Keratinocyte (primary cell): ENCODE data around the gene UCMA.

Experiments
- CTCF ChIP-seq, 3 experiments: IDR thresholded peaks in 1 of 3; conservative IDR thresholded peaks in 1 of 3; optimal IDR thresholded peaks in 1 of 3; 2 replicates in 2 of 3; 3 replicates in 1 of 3; pipeline versions ENCODE3 to v1.5.1; 2011; ENCODE audit warnings: low read length in 3 of 3, mild to moderate bottlenecking in 3 of 3, moderate library complexity in 2 of 3, control low read depth in 1 of 3, inconsistent platforms in 1 of 3; ENCODE audit not compliant: insufficient read depth in 2 of 3; ENCODE audit errors: extremely low read depth in 1 of 3
- EZH2 ChIP-seq: IDR thresholded peaks from one replicate; pipeline ENCODE4 v1.6.1; 2012; ENCODE audit warnings: inconsistent platforms, mild to moderate bottlenecking, low read length, moderate library complexity

- TF ChIP-seq CTCF (optimal IDR thresholded peaks at IDR 0.05 in 1 of 3, IDR thresholded peaks at IDR 0.05 in 1 of 3, conservative IDR thresholded peaks at IDR 0.05 in 1 of 3; ENCODE audit: extremely low read depth in 1 of 3, insufficient read depth in 2 of 3, low read length in 3 of 3): no peak
- TF ChIP-seq EZH2: no peak
Observed at GRCh38 chr10:13241613-13242012, 7.4 kb upstream of the UCMA start.
